ENCODE measurements around the gene LIX1L. TPM values are rescaled to one million over a fixed set of nuclear protein-coding genes. Genes with fewer than 3 reads are reported as not detected.

Gene LIX1L
- total and polyA plus RNA-seq, 2 of the 13 experiments (the other 11 are each of a cell fraction or from before 2014, with no cell fraction given): 8.1 to 24.9 TPM

- TF ChIP-seq ZNF563 (CRISPR knock-in tag; IDR thresholded peaks at IDR 0.05) (no peak), ZNF607 (CRISPR knock-in tag; IDR thresholded peaks at IDR 0.05; ENCODE audit: borderline replicate concordance) (0 out of 2 replicates have a peak, but pooled peaks have one; percentile 38), NRL (CRISPR knock-in tag; IDR thresholded peaks at IDR 0.05; ENCODE audit: borderline replicate concordance) (peak; percentile 79), HIC2 (CRISPR knock-in tag; IDR thresholded peaks at IDR 0.05; ENCODE audit: low read depth) (no peak), ZNF337 (CRISPR knock-in tag; IDR thresholded peaks at IDR 0.05; ENCODE audit: borderline replicate concordance, low read depth) (no peak), PTBP1 (IDR thresholded peaks at IDR 0.05; ENCODE audit: low read depth, low read length, poor library complexity, severe bottlenecking) (peak; percentile 46), ZSCAN9 (CRISPR knock-in tag; IDR thresholded peaks at IDR 0.05; ENCODE audit: borderline replicate concordance) (no peak), IKZF5 (CRISPR knock-in tag; IDR thresholded peaks at IDR 0.05) (peak; percentile 77; the same call in 1 of the 2 replicates), ZFP36L1 (CRISPR knock-in tag; IDR thresholded peaks at IDR 0.05) (no peak), MATR3 (CRISPR knock-in tag; IDR thresholded peaks at IDR 0.05) (no peak), LRRFIP1 (CRISPR knock-in tag; conservative IDR thresholded peaks at IDR 0.05) (no peak)
Observed at GRCh38 chr1:145960468-145961108, 2.8 kb upstream of the LIX1L start (continued).

Data from HepG2 (cell line).